GM18873 (cell line): ENCODE measurements around the gene ATOH7.

ENCODE experiments used
- ATAC-seq: cut with Tn5 transposase; IDR thresholded peaks from one replicate; pipeline ENCODE4 v1.9.1; 2021; ENCODE audit warnings: mild to moderate bottlenecking, moderate library complexity, moderate number of reproducible peaks; ENCODE audit not compliant: unreplicated experiment, low FRiP score

The ATOH7 gene

GRCh38 chr10:68185085-68185484, 46.8 kb downstream of the ATOH7 start:
- no peak for ATAC-seq

GRCh38 chr10:68184546-68184945, 47.4 kb downstream of the ATOH7 start:
- ATAC-seq: no peak
